ENCODE data around the gene IGBP1.

DNA sequence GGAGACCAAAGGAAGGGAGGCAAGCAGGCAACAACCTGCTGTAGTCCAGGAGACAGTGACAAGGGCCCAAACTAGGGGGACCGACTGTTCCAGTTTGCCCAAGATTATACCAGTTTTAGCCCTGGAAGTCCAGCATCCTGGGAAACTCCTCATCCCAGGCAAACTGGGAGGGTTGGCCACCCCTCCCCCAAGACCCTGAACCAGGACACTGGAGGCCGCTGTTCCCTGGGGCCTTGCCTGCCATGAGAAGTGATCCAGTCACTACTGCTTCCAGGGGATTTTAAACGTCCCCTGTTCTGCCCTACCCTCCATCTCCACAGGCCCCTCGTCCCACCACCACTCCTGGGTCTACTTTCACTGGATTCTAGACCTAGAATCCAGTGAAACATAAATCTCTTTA lies 39.7 kb downstream of the IGBP1 start:
- TF ChIP-seq ZFP3 (CRISPR knock-in tag; IDR thresholded peaks at IDR 0.05) (no peak), ZNF8 (CRISPR knock-in tag; IDR thresholded peaks at IDR 0.05) (no peak), ZFP30 (CRISPR knock-in tag; IDR thresholded peaks at IDR 0.05) (no peak), RARB (CRISPR knock-in tag; IDR thresholded peaks at IDR 0.05) (no peak), GLIS3 (CRISPR knock-in tag; IDR thresholded peaks at IDR 0.05) (no peak), CSDC2 (CRISPR knock-in tag; IDR thresholded peaks at IDR 0.05) (no peak), OSR1 (CRISPR knock-in tag; IDR thresholded peaks at IDR 0.05) (no peak)
- TF ChIP-seq, protein P1, sequence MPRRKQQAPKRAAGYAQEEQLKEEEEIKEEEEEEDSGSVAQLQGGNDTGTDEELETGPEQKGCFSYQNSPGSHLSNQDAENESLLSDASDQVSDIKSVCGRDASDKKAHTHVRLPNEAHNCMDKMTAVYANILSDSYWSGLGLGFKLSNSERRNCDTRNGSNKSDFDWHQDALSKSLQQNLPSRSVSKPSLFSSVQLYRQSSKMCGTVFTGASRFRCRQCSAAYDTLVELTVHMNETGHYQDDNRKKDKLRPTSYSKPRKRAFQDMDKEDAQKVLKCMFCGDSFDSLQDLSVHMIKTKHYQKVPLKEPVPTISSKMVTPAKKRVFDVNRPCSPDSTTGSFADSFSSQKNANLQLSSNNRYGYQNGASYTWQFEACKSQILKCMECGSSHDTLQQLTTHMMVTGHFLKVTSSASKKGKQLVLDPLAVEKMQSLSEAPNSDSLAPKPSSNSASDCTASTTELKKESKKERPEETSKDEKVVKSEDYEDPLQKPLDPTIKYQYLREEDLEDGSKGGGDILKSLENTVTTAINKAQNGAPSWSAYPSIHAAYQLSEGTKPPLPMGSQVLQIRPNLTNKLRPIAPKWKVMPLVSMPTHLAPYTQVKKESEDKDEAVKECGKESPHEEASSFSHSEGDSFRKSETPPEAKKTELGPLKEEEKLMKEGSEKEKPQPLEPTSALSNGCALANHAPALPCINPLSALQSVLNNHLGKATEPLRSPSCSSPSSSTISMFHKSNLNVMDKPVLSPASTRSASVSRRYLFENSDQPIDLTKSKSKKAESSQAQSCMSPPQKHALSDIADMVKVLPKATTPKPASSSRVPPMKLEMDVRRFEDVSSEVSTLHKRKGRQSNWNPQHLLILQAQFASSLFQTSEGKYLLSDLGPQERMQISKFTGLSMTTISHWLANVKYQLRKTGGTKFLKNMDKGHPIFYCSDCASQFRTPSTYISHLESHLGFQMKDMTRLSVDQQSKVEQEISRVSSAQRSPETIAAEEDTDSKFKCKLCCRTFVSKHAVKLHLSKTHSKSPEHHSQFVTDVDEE (CRISPR knock-in tag; IDR thresholded peaks at IDR 0.05): no peak
- TF ChIP-seq, protein P2, sequence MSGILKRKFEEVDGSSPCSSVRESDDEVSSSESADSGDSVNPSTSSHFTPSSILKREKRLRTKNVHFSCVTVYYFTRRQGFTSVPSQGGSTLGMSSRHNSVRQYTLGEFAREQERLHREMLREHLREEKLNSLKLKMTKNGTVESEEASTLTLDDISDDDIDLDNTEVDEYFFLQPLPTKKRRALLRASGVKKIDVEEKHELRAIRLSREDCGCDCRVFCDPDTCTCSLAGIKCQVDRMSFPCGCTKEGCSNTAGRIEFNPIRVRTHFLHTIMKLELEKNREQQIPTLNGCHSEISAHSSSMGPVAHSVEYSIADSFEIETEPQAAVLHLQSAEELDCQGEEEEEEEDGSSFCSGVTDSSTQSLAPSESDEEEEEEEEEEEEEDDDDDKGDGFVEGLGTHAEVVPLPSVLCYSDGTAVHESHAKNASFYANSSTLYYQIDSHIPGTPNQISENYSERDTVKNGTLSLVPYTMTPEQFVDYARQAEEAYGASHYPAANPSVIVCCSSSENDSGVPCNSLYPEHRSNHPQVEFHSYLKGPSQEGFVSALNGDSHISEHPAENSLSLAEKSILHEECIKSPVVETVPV (CRISPR knock-in tag; IDR thresholded peaks at IDR 0.05): no peak

Measured in SK-N-SH treated with all-trans-retinoic acid at 6 μM for 48 hours (cell line).